ENCODE results near the gene SMAGP.
A peak's percentile ranks its signal among the peaks of the same experiment; 100 is the strongest.

The SMAGP gene

DNA sequence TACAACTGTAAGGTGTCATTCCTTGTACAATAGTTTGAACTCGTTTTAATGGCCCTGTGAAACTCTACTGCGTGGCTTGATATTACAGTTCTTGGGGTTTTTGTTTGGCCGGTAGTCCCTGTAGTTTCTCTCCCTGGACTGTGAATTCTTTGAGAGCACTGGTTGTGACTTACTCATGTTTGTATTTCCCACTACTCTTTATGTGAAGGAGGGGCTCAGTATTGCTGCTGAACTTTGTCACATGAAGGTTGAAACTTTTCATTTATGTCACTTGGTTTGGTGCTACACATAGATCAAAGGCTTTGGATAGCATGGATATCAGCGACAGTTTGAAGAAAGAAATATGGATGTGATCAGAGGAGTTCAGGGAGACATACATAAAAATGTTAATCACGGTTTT is 50.9 kb downstream of the SMAGP start:
- no peaks in the 10 kb centered on the region for H3K36me3 ChIP-seq (ENCODE audit: control insufficient read depth, insufficient read depth, low read length)
- peaks cover 4% of the 10 kb centered on the region for H3K4me1 ChIP-seq
- no peaks in the 10 kb centered on the region for H3K27me3 ChIP-seq (ENCODE audit: control insufficient read depth, insufficient read depth, low read length)
- H3K4me2 ChIP-seq (ENCODE audit: low read length), result peak overlapping the region; percentile 99
- peak overlapping the region; percentile 78 for H3K4me3 ChIP-seq (ENCODE audit: low read depth, low read length)
- TF ChIP-seq, protein P1, sequence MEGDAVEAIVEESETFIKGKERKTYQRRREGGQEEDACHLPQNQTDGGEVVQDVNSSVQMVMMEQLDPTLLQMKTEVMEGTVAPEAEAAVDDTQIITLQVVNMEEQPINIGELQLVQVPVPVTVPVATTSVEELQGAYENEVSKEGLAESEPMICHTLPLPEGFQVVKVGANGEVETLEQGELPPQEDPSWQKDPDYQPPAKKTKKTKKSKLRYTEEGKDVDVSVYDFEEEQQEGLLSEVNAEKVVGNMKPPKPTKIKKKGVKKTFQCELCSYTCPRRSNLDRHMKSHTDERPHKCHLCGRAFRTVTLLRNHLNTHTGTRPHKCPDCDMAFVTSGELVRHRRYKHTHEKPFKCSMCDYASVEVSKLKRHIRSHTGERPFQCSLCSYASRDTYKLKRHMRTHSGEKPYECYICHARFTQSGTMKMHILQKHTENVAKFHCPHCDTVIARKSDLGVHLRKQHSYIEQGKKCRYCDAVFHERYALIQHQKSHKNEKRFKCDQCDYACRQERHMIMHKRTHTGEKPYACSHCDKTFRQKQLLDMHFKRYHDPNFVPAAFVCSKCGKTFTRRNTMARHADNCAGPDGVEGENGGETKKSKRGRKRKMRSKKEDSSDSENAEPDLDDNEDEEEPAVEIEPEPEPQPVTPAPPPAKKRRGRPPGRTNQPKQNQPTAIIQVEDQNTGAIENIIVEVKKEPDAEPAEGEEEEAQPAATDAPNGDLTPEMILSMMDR (IDR thresholded peaks at IDR 0.05), result no peak
- H3K9me3 ChIP-seq (ENCODE audit: control insufficient read depth, low read length), result no peaks in the 10 kb centered on the region
- H3K79me2 ChIP-seq, result peaks cover 6% of the 10 kb centered on the region
- H3K9ac ChIP-seq, result peak overlapping the region; percentile 92
- H2AFZ ChIP-seq, result peak overlapping the region; percentile 98
- H3K27ac ChIP-seq, result peak overlapping the region; percentile 93

DNA sequence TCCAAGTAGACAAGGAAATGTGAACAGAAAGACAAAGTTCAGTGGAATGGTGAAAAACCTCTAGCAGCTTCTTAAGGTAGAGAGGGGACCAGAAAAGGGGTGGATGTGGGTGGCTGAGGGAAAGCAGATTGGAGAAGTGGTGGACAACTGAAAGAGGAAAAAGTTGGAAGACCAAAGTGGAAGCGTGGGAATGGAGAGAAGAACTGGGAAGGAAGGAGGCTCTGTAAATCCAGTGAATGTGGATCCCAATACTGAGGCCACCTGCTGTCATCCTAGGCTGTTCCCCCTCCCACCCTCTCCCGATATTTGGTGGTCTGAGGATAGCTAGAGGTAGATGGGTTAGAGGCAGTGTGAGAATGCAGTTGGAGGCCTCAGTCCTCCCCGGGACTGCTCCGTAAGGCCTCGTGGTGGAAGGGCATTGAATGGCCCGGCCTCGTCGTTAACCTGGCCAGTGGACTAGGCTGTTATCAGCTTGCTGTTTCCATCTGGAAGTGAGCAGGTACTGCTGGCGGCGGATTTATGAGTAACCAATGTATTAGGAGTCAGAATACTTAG is 51.5 kb downstream of the SMAGP start:
- Histone ChIP-seq H3K36me3 (ENCODE audit: control insufficient read depth, insufficient read depth, low read length) (no peaks in the 10 kb centered on the region), H3K4me3 (ENCODE audit: low read depth, low read length) (peak overlapping the region; percentile 78), H3K27me3 (ENCODE audit: control insufficient read depth, insufficient read depth, low read length) (no peaks in the 10 kb centered on the region), H2AFZ (peak overlapping the region; percentile 98), H3K4me1 (peaks cover 4% of the 10 kb centered on the region), H3K79me2 (peaks cover 6% of the 10 kb centered on the region), H3K27ac (peak overlapping the region; percentile 93), H3K4me2 (ENCODE audit: low read length) (peak overlapping the region; percentile 99), H3K9me3 (ENCODE audit: control insufficient read depth, low read length) (no peaks in the 10 kb centered on the region), H3K9ac (peak overlapping the region; percentile 92)
- TF ChIP-seq, protein P1 (IDR thresholded peaks at IDR 0.05), result no peak

DNA sequence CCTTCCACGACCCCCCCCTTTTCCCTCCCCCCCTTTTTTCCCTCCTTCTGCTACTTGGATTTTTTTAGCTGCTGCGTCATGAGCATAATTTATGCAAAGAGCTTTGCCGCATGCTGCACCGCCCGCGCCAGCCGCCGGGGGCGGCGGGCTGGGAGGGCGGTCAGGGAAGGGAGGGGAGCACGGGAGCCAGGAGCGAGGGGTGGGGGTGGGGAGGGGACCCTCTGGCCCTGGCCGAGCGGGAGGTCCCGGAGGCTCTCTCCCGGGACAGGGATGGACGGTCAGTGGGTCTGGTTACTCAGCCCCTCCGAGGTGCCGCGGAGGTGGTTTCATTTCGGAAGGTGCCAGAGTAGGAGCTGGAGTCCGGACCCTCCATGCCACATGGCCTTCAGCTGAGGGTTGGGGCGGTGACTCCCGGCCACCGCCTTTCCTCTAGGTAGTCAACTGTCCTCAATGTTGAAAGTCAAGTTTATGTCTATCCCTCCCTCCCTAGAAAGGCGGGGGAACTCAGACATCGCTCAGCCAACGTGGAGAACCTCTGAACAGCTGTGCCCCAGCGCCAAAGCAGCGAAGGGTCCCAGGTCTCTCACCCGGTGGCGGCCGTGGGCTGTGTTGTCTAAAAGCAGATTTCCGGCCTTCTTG is 52.1 kb downstream of the SMAGP start, which contains the start of gene POU6F1:
POU6F1 (minus strand) TSS at position 95 of the 639 bp plus-strand sequence. CDS start 11,226 bp downstream, outside the sequence.
- Histone ChIP-seq H3K36me3 (ENCODE audit: control insufficient read depth, insufficient read depth, low read length) (no peaks in the 10 kb centered on the region), H3K27me3 (ENCODE audit: control insufficient read depth, insufficient read depth, low read length) (no peaks in the 10 kb centered on the region), H2AFZ (peak within 1 kb of the TSS; percentile 98), H3K9ac (peak within 1 kb of the TSS; percentile 92), H3K4me1 (peaks cover 4% of the 10 kb centered on the region), H3K79me2 (peaks cover 6% of the 10 kb centered on the region), H3K9me3 (ENCODE audit: control insufficient read depth, low read length) (no peaks in the 10 kb centered on the region), H3K27ac (peak within 1 kb of the TSS; percentile 93), H3K4me2 (ENCODE audit: low read length) (peak within 1 kb of the TSS; percentile 99), H3K4me3 (ENCODE audit: low read depth, low read length) (peak within 1 kb of the TSS; percentile 78)
- TF ChIP-seq, protein P1 (IDR thresholded peaks at IDR 0.05), result peak; percentile 76

DNA sequence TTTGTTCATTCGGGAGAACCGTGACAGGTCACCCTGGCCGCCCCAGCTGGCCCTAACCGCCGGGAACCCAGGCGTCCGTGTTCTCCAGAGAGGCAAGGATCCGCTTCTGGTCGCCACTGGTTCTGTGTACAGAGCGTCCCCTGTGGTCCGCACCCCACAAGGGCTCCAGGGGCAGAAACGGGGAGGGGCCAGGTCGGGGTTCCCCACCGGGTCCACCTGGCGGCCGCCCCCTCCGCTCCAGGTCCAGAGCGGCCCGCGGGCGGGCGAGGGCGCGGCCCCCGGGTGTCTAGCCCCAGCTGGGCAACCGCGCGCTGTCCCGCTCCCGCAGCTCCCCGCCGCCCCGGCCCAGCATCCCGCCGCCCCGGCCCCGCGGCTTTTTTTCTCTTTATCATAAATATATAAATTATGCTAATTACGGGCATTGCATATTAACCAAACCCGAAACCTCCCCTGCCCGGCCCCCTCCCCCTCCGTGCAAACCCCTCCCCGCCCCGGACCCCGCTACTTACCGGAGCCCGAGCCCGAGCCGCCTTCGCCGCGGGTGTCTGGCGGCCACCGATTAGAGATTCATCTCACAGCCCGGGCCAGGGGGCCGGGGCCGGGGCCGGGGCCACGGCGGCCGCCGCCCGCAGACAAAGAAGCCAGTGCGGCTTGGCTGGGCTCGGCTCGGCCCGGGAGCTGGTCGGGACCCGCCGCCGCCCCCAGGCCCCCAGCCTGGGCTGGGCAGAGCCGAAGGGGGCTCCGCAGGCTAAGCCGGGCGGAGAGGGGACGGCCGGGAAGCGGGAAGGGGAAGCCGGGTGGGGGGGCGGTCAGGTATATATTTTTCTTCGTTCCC is 52.9 kb downstream of the SMAGP start:
- no peaks in the 10 kb centered on the region for H3K9me3 ChIP-seq (ENCODE audit: control insufficient read depth, low read length)
- H3K4me2 ChIP-seq (ENCODE audit: low read length), result peak overlapping the region; percentile 99
- peaks cover 6% of the 10 kb centered on the region for H3K79me2 ChIP-seq
- peak overlapping the region; percentile 92 for H3K9ac ChIP-seq
- peaks cover 4% of the 10 kb centered on the region for H3K4me1 ChIP-seq
- peak overlapping the region; percentile 78 for H3K4me3 ChIP-seq (ENCODE audit: low read depth, low read length)
- peak overlapping the region; percentile 98 for H2AFZ ChIP-seq
- H3K27ac ChIP-seq, result peak overlapping the region; percentile 93
- TF ChIP-seq, protein P1 (IDR thresholded peaks at IDR 0.05), result peak; percentile 41
- no peaks in the 10 kb centered on the region for H3K36me3 ChIP-seq (ENCODE audit: control insufficient read depth, insufficient read depth, low read length)
- H3K27me3 ChIP-seq (ENCODE audit: control insufficient read depth, insufficient read depth, low read length), result no peaks in the 10 kb centered on the region

All from parathyroid adenoma (tissue), 2 donors.